Lung microvascular endothelial cell (primary cell): ENCODE data around the gene RAD9A. TPM values are rescaled to one million over a fixed set of nuclear protein-coding genes. Genes with fewer than 3 reads are reported as not detected.
"Not testable (repeated sequence)": the region's sequence is repeated elsewhere in the genome, so short reads cannot be mapped to it uniquely, and the experiment has no call there.

Source experiments
- DNase-seq, 2 donors: peaks; one replicate each; pipeline versions ENCODE4 v3.0.0 to v3.0.0-alpha.2; 2010; ENCODE audit warnings: low read depth in 2 of 2
- total RNA-seq: library from RNA; depleted of rRNA; stranded (reverse); fragments of >200 nt; gene quantifications from 2 replicates; pipeline ENCODE4 v1.2.1, GENCODE V29; 2014

The RAD9A gene
- total RNA-seq, 1 donor from 2014 or later, result 3.0 TPM

GRCh38 chr11:67395555-67396258, 3.9 kb downstream of the RAD9A start:
- no peak for DNase-seq

GRCh38 chr11:67396259-67396581, 4.4 kb downstream of the RAD9A start:
- DNase-seq, result no peak

GRCh38 chr11:67396587-67397389, 5.0 kb downstream of the RAD9A start:
- peak in 1 of 2 donors; percentile 22 for DNase-seq

- DNase-seq, result no peak
These were observed 5.8 kb downstream of the RAD9A start for GRCh38 chr11:67397536-67397935.

GRCh38 chr11:67397986-67398660, 6.3 kb downstream of the RAD9A start:
- DNase-seq, result no peak

- no peak for DNase-seq
These were observed 7.1 kb downstream of the RAD9A start for GRCh38 chr11:67398661-67399563.

GRCh38 chr11:67400251-67400941, 8.6 kb downstream of the RAD9A start:
- no peak for DNase-seq

GRCh38 chr11:67400942-67401494, 9.2 kb downstream of the RAD9A start:
- DNase-seq, result no peak

GRCh38 chr11:67401495-67402191, 9.9 kb downstream of the RAD9A start, which contains the start of gene PPP1CA:
Gene PPP1CA (minus strand): TSS chr11:67401858. CDS start chr11:67401782, 76 bp downstream.
- peak; percentile 89 to 94 for DNase-seq

- DNase-seq, result not testable (repeated sequence)
These were observed 10.5 kb downstream of the RAD9A start for GRCh38 chr11:67402192-67402839.

- not testable (repeated sequence) for DNase-seq
These were observed 11.3 kb downstream of the RAD9A start for GRCh38 chr11:67403085-67403484.

GRCh38 chr11:67404515-67405195, 12.9 kb downstream of the RAD9A start:
- DNase-seq, result no peak

- DNase-seq, result no peak
These were observed 13.4 kb downstream of the RAD9A start for GRCh38 chr11:67405196-67405567.

GRCh38 chr11:67405688-67406339, 14.0 kb downstream of the RAD9A start:
- DNase-seq, result no peak

- no peak for DNase-seq
These were observed 14.7 kb downstream of the RAD9A start for GRCh38 chr11:67406420-67406968.

GRCh38 chr11:67406969-67407687, 15.3 kb downstream of the RAD9A start:
- DNase-seq, result no peak

GRCh38 chr11:67407688-67408163, 15.9 kb downstream of the RAD9A start:
- DNase-seq, result no peak
